Type B pancreatic cell (in vitro differentiated cells): ENCODE measurements around the gene ZBED4. TPM values are rescaled to one million over a fixed set of nuclear protein-coding genes. Genes with fewer than 3 reads are reported as not detected.
A peak's percentile ranks its signal among the peaks of the same experiment; 100 is the strongest.

Source experiments
- DNase-seq: peaks from one replicate; pipeline ENCODE4 v3.0.0; 2021; ENCODE audit warnings: mixed read lengths; ENCODE audit not compliant: unreplicated experiment; ENCODE audit errors: extremely low spot score
- H3K27ac Mint-ChIP-seq: 2 replicates; pipeline ENCODE4 v1.8.0; 2021; ENCODE audit warnings: mild to moderate bottlenecking, mixed read lengths
- H3K27me3 Mint-ChIP-seq: 2 replicates; pipeline ENCODE4 v1.8.0; 2021; ENCODE audit warnings: mixed read lengths
- H3K36me3 Mint-ChIP-seq: 2 replicates; pipeline ENCODE4 v1.8.0; 2021; ENCODE audit warnings: mixed read lengths
- H3K4me1 Mint-ChIP-seq: one replicate; pipeline ENCODE4 v1.8.0; 2021; ENCODE audit warnings: mixed read lengths; ENCODE audit not compliant: unreplicated experiment
- H3K4me3 Mint-ChIP-seq: 2 replicates; pipeline ENCODE4 v1.8.0; 2021; ENCODE audit warnings: mild to moderate bottlenecking, mixed read lengths
- H3K9me3 Mint-ChIP-seq: 2 replicates; pipeline ENCODE4 v1.8.0; 2021; ENCODE audit warnings: mixed read lengths
- total RNA-seq: library from RNA; stranded (reverse); gene quantifications from 2 replicates; pipeline ENCODE4 v1.2.1, GENCODE V29; 2021; ENCODE audit warnings: low replicate concordance
- TF ChIP-seq, protein P1 (sequence below): fragments of 200-600 bp; sonication (generic); conservative IDR thresholded peaks from 2 replicates; pipeline ENCODE4 v1.5.0; 2021; ENCODE audit warnings: antibody characterized with exemption, mild to moderate bottlenecking

Gene ZBED4
- total RNA-seq, 1 donor from 2014 or later: 29.1 TPM

GRCh38 chr22:49929211-49929979, 75.8 kb downstream of the ZBED4 start:
- H3K4me1 Mint-ChIP-seq: peaks cover 13% of the 10 kb centered on the region
- peaks cover 5% of the 10 kb centered on the region for H3K27me3 Mint-ChIP-seq
- no peaks in the 10 kb centered on the region for H3K9me3 Mint-ChIP-seq
- H3K36me3 Mint-ChIP-seq: no peaks in the 10 kb centered on the region
- no peak overlapping the region for H3K4me3 Mint-ChIP-seq
- no peak overlapping the region for H3K27ac Mint-ChIP-seq
- DNase-seq: peak; percentile 87
- TF ChIP-seq, protein P1, sequence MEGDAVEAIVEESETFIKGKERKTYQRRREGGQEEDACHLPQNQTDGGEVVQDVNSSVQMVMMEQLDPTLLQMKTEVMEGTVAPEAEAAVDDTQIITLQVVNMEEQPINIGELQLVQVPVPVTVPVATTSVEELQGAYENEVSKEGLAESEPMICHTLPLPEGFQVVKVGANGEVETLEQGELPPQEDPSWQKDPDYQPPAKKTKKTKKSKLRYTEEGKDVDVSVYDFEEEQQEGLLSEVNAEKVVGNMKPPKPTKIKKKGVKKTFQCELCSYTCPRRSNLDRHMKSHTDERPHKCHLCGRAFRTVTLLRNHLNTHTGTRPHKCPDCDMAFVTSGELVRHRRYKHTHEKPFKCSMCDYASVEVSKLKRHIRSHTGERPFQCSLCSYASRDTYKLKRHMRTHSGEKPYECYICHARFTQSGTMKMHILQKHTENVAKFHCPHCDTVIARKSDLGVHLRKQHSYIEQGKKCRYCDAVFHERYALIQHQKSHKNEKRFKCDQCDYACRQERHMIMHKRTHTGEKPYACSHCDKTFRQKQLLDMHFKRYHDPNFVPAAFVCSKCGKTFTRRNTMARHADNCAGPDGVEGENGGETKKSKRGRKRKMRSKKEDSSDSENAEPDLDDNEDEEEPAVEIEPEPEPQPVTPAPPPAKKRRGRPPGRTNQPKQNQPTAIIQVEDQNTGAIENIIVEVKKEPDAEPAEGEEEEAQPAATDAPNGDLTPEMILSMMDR: peak; percentile 94

DNA sequence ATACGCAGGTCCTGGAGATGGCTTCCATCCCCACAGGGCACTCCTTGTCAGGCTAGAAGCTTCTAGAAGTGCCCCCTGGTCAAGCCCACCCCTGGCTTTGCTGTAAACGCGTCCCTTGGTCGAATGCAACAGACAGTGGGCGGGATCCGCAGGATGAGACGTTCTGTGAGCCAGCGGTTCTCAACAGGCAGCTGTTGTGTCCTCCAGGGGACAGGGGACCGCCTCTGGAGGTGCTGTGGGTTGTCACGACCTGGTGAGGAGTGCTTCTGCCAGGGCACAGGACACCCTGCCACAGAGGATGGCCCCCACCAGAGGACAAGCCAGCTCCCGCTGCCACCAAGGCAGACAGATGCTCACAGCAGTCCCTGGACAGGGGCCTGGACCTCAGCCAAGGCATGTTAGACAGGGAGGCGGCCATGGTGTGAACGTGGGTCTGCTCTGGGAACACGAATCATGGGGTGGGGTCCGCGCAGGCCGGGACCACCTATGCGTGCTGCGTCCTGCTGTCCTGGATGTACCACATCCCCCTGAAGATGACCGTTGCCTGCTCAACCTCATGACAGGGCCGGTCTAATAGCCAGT, 76.4 kb downstream of the ZBED4 start:
- TF ChIP-seq, protein P1: no peak
- Mint-ChIP-seq H3K4me3 (no peak overlapping the region), H3K27ac (no peak overlapping the region), H3K36me3 (no peaks in the 10 kb centered on the region), H3K9me3 (no peaks in the 10 kb centered on the region), H3K27me3 (peaks cover 5% of the 10 kb centered on the region), H3K4me1 (peaks cover 13% of the 10 kb centered on the region)
- no peak for DNase-seq

DNA sequence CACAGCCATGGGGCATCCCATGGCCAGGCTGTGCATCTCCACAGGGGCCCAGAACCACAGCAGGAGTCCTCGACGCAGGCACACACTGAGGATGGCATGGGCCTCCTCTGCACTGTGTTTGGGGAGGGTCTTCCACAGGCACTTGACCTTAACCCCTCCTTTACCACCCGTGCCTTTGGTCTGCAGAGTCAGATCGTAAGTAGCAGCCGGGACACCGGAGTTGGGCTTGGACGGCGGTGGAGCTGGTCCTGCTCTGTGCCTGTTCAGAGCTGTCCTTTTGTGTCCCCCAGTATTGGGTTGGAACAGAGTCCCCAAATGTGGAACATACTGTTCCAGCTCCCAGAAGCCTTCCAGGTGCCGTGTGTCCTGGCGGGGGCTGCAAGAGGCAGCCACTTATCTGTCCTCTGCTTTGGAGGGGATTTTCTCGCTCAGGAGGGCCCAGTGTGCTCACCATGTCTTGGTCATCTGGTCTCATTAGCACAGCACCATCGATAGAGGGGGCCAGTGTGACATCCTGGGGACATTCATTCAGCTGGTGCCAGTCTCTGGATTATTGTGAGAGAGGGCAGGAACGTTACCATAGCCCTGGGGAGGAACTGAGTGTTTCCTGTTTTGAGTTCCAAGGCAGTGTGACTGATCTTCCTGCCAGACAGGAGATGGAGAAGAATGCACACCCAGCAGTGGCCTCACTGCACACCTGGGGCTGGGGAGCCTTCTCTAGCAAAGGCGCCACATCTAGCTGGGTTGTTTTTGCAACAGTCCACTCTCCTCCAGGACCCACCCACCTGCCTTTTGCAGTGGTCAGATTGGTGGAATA, 77.2 kb downstream of the ZBED4 start:
- Mint-ChIP-seq H3K36me3 (no peaks in the 10 kb centered on the region), H3K9me3 (no peaks in the 10 kb centered on the region), H3K4me3 (peak overlapping the region; percentile 73), H3K27me3 (peaks cover 5% of the 10 kb centered on the region), H3K27ac (peak overlapping the region; percentile 87), H3K4me1 (peaks cover 13% of the 10 kb centered on the region)
- TF ChIP-seq, protein P1: peak; percentile 62
- no peak for DNase-seq

- Mint-ChIP-seq H3K4me1 (peaks cover 5% of the 10 kb centered on the region), H3K9me3 (no peaks in the 10 kb centered on the region), H3K27ac (peak overlapping the region; percentile 20), H3K27me3 (peaks cover 5% of the 10 kb centered on the region), H3K4me3 (peak overlapping the region; percentile 44), H3K36me3 (no peaks in the 10 kb centered on the region)
- no peak for DNase-seq
- TF ChIP-seq, protein P1: no peak
These were observed 79.9 kb downstream of the ZBED4 start for GRCh38 chr22:49933236-49934159.
